OCI-LY3 (cell line): ENCODE measurements around the gene IFT80.

Source experiments
- EZH2phosphoT487 ChIP-seq: fragments of 200-600 bp; shearing (Covaris generic); IDR thresholded peaks from 2 replicates; pipeline ENCODE4 v1.6.1; 2018; ENCODE audit warnings: antibody characterized with exemption, mixed run types, low read depth
- TF ChIP-seq, protein P1 (sequence below): fragments of 200-600, 300-600 bp; sonication (generic); IDR thresholded peaks from 2 replicates; pipeline ENCODE4 v1.5.1; 2014; ENCODE audit warnings: antibody characterized with exemption, low read length, low read depth

DNA sequence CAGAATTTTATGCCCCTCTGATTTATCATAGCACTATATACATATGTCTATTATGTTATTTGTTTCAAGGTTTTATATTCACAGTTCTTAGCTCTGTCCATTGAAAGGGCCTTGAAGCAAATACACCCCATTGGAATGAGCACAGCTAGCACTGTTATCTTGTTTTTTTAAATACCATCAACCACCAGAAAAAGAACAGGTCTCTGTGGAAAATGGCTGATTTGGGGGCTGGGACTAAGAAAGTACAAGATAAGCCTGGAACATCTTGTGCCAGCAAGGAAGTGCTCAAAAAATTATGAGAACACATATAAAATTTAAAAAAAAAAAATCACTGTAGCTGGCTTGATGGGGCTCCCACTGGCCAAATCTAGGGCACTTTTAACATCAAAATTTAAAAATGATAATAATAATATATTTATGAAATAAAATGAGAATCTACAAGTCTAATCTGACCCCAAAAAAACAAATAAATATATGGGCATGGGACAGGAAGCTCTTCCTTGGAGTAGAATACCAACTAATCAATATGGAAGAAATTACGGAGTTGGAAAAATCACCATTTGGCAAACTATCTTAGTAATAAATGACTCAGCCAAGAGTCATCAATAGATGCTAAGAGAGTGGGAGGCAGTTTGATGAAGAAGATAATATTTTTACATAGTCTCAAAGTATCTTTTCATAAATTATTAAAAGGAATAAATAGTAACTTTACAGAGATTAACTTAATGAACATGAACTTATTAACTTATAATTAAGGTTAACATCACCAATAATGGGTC, 20.5 kb downstream of the IFT80 start:
- TF ChIP-seq, protein P1, sequence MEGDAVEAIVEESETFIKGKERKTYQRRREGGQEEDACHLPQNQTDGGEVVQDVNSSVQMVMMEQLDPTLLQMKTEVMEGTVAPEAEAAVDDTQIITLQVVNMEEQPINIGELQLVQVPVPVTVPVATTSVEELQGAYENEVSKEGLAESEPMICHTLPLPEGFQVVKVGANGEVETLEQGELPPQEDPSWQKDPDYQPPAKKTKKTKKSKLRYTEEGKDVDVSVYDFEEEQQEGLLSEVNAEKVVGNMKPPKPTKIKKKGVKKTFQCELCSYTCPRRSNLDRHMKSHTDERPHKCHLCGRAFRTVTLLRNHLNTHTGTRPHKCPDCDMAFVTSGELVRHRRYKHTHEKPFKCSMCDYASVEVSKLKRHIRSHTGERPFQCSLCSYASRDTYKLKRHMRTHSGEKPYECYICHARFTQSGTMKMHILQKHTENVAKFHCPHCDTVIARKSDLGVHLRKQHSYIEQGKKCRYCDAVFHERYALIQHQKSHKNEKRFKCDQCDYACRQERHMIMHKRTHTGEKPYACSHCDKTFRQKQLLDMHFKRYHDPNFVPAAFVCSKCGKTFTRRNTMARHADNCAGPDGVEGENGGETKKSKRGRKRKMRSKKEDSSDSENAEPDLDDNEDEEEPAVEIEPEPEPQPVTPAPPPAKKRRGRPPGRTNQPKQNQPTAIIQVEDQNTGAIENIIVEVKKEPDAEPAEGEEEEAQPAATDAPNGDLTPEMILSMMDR, result no peak
- TF ChIP-seq EZH2phosphoT487, result no peak
